GM21367 (cell line): ENCODE results near the gene MRLN.
"Not testable (repeated sequence)": the region's sequence is repeated elsewhere in the genome, so short reads cannot be mapped to it uniquely, and the experiment has no call there.

Source experiments
- ATAC-seq: cut with Tn5 transposase; IDR thresholded peaks from one replicate; pipeline ENCODE4 v1.9.1; 2021; ENCODE audit not compliant: unreplicated experiment

MRLN gene

DNA sequence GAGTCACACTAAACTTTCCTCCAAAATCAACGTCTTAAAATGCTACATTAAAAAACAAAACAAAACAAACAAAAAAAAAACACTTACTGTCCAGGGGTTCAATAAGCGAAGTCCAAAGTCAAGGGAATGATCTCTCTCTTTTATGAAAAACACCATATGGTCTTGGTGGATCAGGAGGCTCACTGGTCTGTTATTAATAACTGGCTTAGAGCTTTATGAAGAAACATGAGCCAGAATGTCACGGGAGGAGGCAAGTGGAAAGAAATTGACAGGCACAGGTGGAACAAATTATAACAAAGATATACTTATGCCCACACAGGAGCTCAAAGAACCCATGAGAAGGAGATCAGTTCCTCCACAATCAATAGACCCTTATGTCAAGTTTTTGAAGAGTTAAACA lies at the start of gene MRLN:
TSS of gene MRLN (minus strand) at position 189 of the 400 bp plus-strand sequence.
- no peak for ATAC-seq

DNA sequence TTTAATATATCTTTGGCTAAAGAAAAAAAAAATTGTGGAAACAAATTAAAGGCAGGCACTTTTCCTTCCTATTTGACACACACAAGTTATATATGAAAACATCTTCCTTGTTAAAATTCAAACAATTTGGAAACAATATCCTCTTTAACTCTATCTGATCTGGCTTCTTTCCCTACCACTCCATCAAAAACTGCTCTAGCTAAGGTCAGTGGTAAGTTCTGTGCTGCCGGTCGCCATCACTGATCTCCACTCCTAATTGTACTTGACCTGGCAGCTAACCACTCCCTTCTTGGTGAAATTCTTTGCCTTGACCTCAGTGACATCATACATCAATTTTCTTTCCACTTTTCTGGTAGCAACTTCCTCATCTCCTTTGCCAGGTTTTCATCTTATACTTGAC lies 47.9 kb upstream of the MRLN start:
- no peak for ATAC-seq

DNA sequence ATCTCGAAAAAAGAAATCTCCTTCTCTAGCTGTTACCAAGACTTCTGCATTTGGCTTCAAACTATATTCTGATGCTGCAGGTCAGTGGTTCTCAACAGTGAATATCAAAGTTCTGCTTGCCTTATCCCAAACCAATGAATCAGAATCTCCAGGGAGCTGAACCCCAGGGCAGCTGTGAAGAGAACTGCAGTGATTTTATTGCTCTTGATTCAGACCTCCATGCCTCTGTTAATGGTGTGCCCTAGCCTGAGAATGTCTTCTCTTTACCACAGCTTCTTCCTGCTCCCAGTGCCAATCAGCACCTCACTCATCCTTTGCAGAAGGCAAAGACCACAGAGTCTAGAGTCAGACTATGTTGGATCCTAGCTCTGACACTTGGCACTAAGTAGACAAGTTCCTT lies 46.2 kb upstream of the MRLN start:
- ATAC-seq: no peak

DNA sequence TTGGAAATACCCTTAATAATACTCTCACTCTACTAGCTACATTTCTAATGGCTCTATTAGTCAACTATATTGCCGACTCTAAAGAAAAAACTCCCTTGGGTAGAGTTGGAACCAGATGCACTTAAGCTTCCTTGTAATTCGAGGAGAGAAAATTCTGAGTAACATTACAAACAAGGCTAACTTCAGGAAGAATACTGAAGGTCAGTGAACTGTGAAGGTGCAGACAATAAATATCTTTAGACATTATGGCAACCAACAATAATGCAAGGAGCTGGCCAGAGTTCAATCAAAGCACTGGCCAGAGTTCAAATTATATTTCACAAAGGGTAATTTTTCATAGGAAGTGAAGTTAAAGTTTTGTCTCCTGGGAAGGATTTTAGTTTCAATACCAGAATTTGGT lies 40.7 kb upstream of the MRLN start:
- no peak for ATAC-seq

DNA sequence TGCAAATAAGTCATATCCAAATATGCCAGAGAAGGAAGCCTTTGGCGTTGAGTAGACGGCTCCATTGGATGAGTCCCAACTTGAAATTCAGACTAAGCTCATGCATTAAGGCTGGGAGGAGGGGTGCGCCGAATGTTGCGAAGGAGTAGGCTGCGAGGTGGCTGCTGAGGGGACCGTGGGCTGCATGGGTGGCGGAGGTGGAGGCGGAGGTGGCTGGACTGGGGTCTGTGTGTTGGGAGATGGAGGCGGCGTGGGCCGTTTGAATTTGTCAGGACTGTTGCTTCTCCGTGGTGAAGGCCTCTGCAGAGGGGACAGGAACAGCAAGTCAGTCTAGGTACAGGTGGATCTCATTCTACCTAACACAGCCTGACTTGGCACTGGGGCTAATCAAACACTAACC lies 39.6 kb upstream of the MRLN start:
- no peak for ATAC-seq

DNA sequence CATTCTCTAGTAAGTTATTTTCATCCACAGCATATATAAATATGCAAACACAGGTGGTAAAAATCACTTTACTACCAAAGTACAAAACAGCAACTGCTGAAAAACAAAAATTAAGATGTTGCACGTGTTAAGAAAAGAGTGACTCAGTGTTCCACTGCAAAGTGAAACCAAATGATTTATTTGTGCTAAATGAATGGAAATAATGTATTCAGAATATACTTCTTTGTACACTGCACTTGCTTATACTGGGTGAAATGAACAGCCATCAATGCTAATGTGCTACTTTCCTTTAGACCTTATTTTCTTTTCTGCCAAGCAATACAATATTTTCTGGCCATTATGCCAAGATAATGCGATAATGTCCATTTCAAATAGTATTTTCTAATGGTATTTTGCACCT lies 38.3 kb upstream of the MRLN start:
- no peak for ATAC-seq

DNA sequence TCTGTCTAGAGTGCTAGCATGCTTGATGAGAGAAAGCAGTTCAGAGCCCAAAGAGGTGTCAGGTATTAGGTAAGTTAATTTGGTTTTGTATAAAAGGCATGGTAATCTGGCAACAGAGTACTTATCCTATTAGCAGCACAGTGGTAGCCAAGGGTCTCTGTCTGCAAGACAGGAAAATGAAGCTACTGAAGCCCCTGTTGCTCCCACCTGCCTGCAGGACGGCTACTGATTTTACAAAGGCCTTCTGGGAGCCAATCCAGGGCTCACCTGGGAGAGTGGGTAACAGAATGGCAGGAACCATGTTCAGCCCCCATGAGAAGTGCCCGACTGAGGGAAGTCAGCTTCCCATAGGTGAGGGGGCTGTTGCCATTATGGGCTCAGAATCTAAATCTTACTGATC lies 36.8 kb upstream of the MRLN start:
- not testable (repeated sequence) for ATAC-seq

DNA sequence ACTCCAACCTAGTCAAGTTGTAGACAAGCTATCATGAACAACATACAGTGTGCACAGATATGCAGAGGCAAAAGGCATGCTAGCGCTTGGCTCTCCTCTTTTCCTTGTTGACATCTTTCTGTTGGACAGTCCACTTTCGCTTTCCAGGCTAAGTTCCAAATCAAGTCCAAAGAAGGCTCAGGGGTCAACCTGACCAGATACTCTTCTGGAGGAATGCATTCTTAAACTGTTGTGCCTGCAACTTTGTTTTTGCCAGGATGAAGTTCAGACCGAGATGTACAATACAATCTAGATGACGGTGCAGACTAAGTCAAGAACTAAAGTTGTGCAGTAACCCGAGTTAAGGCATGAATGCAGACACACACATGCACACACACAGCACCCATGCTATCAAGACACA lies 35.7 kb upstream of the MRLN start:
- ATAC-seq: not testable (repeated sequence)

DNA sequence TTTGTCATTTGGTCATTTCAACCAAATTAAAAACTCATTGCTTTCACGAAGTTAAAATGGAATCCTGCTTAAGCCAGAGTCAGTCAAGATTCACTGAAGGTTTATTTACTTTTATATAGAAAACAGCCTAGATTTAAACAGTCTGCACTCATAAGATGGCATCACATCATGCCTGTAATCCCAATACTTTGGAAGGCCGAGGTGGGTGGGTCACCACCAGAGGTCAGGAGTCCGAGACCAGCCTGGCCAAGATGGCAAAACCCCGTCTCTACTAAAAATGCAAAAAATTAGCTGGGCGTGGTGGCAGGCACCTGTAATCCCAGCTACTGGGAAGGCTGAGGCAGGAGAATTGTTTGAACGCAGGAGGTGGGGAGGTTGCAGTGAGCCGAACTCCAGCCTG lies 33.8 kb upstream of the MRLN start:
- not testable (repeated sequence) for ATAC-seq

DNA sequence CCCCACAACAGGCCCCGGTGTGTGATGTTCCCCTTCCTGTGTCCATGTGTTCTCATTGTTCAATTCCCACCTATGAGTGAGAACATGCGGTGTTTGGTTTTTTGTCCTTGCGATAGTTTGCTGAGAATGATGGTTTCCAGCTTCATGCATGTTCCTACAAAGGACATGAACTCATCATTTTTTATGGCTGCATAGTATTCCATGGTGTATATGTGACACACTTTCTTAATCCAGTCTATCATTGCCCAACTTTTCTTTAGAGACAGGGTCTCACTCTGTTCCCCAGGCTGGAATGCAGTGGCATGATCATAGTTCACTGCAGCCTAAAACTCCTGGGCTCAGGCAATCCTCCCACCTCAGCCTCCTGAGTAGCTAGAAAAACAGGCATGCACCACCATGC lies 32.2 kb upstream of the MRLN start:
- not testable (repeated sequence) for ATAC-seq

DNA sequence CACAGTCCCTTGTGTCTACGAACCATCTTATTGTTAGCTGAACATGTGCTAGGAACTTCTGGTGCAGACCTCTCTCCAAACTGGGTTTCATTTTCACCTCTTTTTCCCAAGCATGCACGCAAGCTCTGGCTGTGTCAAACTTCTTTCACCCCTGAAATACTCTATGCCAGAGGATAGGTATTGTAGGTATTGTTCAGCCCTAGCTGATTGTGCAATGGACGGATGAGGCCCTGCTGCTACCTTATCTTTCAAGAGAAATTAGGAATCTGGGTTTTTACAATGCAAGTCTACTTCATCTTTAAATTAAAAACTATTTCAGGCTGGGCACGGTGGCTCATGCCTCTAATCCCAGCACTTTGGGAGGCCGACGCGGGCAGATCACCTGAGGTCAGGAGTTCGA lies 28.3 kb upstream of the MRLN start:
- ATAC-seq: no peak

DNA sequence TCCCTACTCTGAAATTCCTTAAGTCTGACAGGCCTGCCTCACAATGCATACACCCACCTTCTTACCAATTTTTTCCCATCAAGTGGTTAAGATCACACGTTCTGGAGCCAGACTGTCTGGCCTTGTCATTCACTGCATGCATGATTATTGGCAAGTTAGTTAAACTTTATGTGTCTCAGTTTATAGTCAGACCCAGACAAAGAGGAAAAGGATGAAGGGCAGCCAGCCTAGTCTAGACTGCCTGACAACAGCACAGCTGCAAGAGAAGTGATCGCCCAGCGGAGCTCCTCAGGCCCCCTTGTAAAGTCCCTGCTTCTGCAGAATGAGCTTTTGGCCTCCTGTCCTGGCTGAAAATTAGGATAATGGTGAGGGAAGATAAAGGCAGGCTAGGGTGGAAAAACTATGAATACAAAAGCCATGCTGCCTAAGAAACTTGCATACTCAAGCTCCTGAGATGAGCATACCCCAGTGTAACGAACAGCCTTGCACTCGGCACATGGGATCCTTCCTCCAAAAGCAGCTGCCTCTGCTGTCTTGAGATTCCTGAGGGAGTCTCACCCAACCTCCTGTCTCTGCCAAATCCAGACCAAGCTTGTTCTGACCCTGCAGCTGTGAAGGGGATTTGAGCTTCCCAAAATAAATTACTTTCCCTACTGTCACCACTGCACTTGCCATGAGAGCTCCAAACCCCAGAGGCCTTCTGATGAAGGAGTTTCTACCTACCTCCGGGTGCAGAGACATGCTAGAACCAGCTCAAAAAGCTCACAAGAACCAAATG lies 26.7 kb upstream of the MRLN start:
- no peak for ATAC-seq

DNA sequence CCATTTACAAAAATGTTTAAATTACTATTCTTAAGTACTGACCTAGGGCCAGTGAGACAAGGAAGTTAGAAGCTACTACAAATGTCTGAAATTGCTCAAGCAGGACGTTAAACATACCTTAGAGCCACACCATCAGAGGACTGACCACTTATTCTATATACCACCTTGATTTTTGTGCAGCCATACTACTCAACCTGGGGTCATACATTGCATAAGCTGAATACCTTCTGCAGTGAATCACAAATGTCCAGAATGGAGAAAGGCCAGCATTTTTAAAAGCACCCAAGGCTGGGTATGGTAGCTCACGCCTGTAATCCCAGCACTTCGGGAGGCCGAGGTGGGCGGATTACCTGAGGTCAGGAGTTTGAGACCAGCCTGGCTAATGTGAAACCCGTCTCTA lies 21.2 kb upstream of the MRLN start:
- no peak for ATAC-seq

DNA sequence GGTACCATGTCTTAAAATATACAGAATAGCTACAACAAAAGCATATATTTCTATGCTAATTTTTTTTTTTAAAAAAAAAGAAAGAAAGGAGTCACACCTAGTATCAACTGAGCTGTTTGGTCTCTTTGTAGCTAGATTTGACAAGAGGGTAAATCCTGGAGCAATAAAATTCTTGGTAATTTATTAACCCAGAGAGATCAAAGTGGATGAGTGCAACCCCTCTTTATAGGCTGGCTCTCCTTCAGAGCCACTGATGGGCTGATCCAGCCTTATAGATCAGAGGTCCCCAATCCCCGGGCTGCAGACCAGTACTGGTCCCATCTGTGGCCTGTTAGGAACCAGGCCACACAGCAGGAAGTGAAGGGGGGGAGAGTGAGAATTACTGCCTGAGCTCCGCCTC lies 19.8 kb upstream of the MRLN start:
- ATAC-seq: no peak

DNA sequence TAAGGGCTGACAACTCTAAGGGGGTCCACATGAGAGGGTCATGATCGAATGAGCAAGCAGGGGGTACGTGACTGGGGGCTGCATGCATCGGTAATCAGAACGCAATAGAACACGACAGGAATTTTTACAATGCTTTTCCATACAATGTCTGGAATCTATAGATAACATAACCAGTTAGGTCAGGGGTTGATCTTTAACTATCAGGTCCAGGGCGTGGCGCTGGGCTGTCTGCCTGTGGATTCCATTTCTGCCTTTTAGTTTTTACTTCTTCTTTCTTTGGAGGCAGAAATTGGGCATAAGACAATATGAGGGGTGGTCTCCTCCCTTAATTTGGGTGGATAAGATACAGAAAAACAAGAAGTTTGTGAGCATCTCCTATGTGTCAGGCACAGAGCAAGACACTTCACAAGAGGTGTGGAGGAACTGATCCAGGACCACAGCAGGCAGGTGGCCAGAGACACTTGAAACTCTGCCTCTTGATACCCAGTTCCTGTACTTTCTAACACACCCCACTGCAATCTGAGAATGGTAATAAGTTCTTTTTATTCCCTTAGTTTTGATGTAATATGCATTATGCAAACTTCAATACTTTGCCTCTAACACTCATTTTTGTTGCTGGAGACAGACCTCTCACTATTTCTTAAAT lies 18.0 kb upstream of the MRLN start:
- ATAC-seq: no peak

DNA sequence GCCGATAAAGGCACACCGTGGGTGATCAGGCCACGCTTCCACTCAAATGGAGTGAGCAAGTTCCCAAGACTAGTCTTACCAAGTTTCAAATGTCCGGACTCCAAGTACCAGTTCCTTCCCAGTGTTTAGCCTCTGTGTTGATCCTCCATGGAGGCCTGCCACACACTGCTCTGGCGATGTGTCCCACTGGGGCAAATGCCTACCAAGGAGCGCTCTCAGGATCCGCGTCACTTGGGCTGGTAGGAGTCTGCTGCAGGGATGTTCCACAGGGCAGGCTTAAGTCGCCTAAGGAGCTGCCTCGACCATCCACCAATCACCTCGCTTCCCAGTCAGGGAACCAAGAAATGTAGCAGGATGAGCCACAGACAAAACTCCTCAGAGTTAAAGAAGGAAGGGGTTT lies 17.4 kb upstream of the MRLN start:
- ATAC-seq: no peak

DNA sequence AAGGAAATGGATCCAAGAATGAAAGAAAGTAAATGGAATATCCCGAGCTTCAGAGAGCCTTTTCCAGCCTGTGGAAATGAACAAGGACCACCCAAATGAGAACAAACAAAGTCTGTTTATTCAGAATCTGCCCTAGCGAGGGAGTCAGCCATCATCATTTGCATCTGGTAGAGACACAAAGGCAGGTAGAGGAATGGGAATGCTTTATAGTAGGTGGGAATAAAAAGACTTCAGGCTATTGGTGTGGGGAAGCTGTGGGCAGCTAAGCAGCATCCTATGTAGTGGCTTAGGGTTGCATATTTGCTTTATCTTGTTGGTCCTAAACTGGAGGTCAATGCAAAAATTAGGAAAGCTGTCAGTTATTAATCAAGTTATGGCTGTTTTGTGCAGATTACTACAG lies 9.2 kb upstream of the MRLN start:
- no peak for ATAC-seq

DNA sequence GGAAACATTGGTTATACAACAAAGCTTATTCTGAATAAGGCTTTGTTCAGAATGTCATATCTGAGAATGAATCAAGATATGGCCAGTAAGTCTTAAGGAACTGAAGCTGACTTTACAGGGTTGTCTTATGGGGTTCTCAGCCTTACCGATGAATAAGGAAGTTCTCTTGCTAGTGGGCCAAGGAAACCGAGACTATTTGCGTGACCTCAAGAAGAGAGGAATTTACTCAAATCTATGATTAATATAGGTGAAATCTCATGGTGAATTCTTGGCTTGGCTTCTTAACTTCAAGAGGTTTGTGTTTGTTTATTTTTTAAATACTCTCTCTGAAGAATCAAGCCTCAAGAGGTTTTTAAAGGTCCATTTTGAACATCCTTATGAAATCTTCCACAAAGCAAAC lies 4.7 kb upstream of the MRLN start:
- no peak for ATAC-seq

DNA sequence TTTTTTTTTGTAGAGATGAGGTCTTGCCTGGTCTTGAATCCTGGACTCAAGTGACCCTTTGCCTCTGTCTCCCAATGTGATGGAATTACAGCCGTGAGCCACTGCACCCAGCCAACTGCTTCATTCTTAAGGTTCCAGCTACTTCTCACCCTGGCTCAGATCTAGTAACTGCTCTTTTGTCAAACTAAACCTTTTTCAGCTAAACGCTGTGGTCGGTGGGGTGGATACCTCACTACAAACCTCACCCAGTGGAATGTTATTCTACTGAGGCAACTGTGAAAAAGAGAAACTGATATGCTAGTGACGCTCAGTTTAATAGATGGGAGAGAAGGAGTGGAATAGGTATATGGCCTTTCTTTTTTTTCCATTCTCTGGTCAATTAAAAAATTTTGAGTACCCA lies 1.7 kb upstream of the MRLN start:
- ATAC-seq: no peak

DNA sequence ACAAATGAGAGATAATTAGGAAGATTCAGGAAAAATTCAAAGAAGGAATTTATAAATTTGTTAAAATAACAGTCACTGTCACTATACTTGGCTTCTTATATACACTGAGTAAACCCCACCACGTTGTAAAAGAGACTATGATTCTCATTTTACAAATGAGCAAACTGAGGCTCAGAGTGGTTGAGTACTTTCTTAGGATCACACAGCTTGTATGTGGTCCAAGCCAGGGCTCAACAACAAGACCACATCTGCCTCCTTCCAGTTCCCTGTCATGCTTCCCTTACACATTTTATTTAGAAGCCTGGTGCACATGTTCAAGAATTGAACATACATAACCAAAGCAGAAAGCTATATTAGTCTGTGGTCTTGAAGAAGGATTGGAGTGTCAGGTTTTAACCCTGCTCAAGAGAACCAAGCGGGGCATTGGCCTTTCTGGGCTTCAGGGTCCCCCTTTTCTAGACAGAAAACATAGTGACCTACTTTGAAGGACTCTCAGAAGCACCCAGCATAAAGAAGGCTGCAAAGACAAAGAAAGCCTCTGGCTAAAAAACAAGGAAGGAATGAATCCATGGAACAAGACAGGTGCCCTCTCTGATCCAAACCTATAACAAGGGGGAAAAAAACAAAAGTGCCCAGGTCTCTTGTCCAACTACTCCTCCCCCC lies 846 bp downstream of the MRLN start:
- no peak for ATAC-seq

DNA sequence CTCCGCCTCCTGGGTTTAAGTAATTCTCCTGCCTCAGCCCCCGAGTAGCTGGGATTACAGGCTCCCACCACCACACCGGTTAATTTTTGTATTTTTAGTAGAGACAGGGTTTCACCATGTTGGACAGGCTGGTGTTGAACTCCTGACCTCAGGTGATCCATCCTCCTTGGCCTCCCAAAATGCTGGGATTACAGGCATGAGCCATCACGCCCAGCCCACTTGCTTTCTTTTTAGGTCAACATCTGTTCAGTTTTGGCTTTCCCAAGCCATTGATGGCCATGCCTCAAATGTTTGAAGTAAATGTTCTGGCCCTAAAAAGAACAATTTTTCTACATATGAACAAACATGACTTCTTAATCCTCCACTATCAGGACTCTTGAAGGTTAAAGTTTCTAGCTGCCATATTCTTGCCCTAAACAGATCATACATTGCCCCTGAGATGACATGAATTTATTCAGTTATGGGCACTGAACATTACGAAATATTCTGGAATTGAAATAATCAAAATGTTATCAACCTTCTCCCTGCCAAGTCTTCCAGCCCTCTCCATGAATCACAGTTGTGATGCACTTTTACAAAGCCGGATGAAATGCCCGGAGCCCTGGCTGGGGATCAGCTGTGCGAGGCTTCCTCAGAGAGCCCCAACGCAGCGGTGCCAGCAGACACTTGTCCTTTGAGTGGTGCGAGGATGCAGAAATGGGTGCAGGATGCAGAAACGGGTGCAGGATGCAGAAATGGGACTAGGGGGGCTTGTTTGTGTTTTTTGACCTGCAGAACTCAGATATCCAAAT lies 2.9 kb downstream of the MRLN start:
- ATAC-seq: no peak

DNA sequence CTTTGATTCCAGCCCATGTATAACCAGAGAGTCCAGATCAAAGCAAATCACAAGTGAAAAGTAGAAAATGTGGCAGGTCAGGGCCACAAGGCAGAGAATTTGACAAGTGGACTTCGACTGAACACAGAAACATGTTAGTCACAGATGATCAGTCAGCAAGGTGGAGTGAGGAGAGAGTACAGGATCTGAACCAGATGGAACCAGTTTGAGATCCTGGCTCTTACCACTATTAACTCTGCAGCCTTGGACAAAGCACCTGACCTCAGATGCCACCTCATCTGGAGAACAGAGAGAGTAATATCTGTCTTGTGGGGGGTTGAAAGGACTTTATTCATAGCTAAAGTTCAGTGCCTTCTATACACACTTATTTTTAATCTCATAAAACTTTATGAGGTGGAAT lies 4.4 kb downstream of the MRLN start:
- ATAC-seq: no peak
